Type B pancreatic cell (in vitro differentiated cells): ENCODE results near the gene USP34. TPM values are rescaled to one million over a fixed set of nuclear protein-coding genes. Genes with fewer than 3 reads are reported as not detected.

Source experiments
- DNase-seq: peaks from one replicate; pipeline ENCODE4 v3.0.0; 2021; ENCODE audit warnings: mixed read lengths; ENCODE audit not compliant: unreplicated experiment; ENCODE audit errors: extremely low spot score
- H3K27ac Mint-ChIP-seq: 2 replicates; pipeline ENCODE4 v1.8.0; 2021; ENCODE audit warnings: mild to moderate bottlenecking, mixed read lengths
- H3K27me3 Mint-ChIP-seq: 2 replicates; pipeline ENCODE4 v1.8.0; 2021; ENCODE audit warnings: mixed read lengths
- H3K36me3 Mint-ChIP-seq: 2 replicates; pipeline ENCODE4 v1.8.0; 2021; ENCODE audit warnings: mixed read lengths
- H3K4me1 Mint-ChIP-seq: one replicate; pipeline ENCODE4 v1.8.0; 2021; ENCODE audit warnings: mixed read lengths; ENCODE audit not compliant: unreplicated experiment
- H3K4me3 Mint-ChIP-seq: 2 replicates; pipeline ENCODE4 v1.8.0; 2021; ENCODE audit warnings: mild to moderate bottlenecking, mixed read lengths
- H3K9me3 Mint-ChIP-seq: 2 replicates; pipeline ENCODE4 v1.8.0; 2021; ENCODE audit warnings: mixed read lengths
- CTCF ChIP-seq: fragments of 200-600 bp; sonication (generic); conservative IDR thresholded peaks from 2 replicates; pipeline ENCODE4 v1.5.0; 2021; ENCODE audit warnings: antibody characterized with exemption, mild to moderate bottlenecking
- long read RNA-seq: library from polyadenylated mRNA; unstranded; transcript quantifications from one replicate; pipeline ENCODE4 v2.0.0, GENCODE V29; 2020
- total RNA-seq: library from RNA; stranded (reverse); gene quantifications from 2 replicates; pipeline ENCODE4 v1.2.1, GENCODE V29; 2021; ENCODE audit warnings: low replicate concordance

USP34 gene
- 82.6 and 94.7 TPM in 2 replicates for total RNA-seq
- long read RNA-seq, partial matches to known transcripts: 9 of 19 reads
- long read RNA-seq, other reads (novel, unspliced or antisense): 8 of 19 reads

GRCh38 chr2:61470965-61471904 lies at the start of gene USP34:
USP34 (minus strand) TSS chr2:61471087; CDS start chr2:61470692, 395 bp downstream.
- Mint-ChIP-seq H3K27me3 (no peaks in the 10 kb centered on the region), H3K36me3 (peaks cover 7% of the 10 kb centered on the region), H3K9me3 (no peaks in the 10 kb centered on the region), H3K27ac (peak within 1 kb of the TSS; percentile 99), H3K4me1 (peaks cover 15% of the 10 kb centered on the region), H3K4me3 (peak within 1 kb of the TSS; percentile 100)
- TF ChIP-seq CTCF: peak; percentile 30
- peak; percentile 92 for DNase-seq

- H3K27me3 Mint-ChIP-seq: no peaks in the 10 kb centered on the region
- no peaks in the 10 kb centered on the region for H3K4me1 Mint-ChIP-seq
- DNase-seq: no peak
- no peaks in the 10 kb centered on the region for H3K9me3 Mint-ChIP-seq
- H3K27ac Mint-ChIP-seq: no peak overlapping the region
- H3K36me3 Mint-ChIP-seq: peaks cover 20% of the 10 kb centered on the region
- TF ChIP-seq CTCF: no peak
- H3K4me3 Mint-ChIP-seq: no peak overlapping the region
These were observed 49.4 kb upstream of the USP34 start for GRCh38 chr2:61520261-61520660.

GRCh38 chr2:61512768-61513398 lies 42.0 kb upstream of the USP34 start:
- Mint-ChIP-seq H3K9me3 (no peaks in the 10 kb centered on the region), H3K27me3 (no peaks in the 10 kb centered on the region), H3K4me1 (peaks cover 4% of the 10 kb centered on the region), H3K27ac (peak overlapping the region; percentile 40), H3K36me3 (peaks cover 34% of the 10 kb centered on the region), H3K4me3 (no peak overlapping the region)
- no peak for DNase-seq
- TF ChIP-seq CTCF: no peak

GRCh38 chr2:61510674-61511671 lies 40.1 kb upstream of the USP34 start:
- Mint-ChIP-seq H3K4me3 (no peak overlapping the region), H3K27ac (peak overlapping the region; percentile 26), H3K4me1 (peaks cover 4% of the 10 kb centered on the region), H3K36me3 (peaks cover 32% of the 10 kb centered on the region), H3K27me3 (no peaks in the 10 kb centered on the region), H3K9me3 (no peaks in the 10 kb centered on the region)
- no peak for TF ChIP-seq CTCF
- DNase-seq: no peak

GRCh38 chr2:61504949-61505348 lies 34.1 kb upstream of the USP34 start:
- no peaks in the 10 kb centered on the region for H3K27me3 Mint-ChIP-seq
- no peak for TF ChIP-seq CTCF
- no peaks in the 10 kb centered on the region for H3K9me3 Mint-ChIP-seq
- no peak for DNase-seq
- peaks cover 21% of the 10 kb centered on the region for H3K36me3 Mint-ChIP-seq
- no peak overlapping the region for H3K27ac Mint-ChIP-seq
- no peaks in the 10 kb centered on the region for H3K4me1 Mint-ChIP-seq
- no peak overlapping the region for H3K4me3 Mint-ChIP-seq
